Renal pelvis (tissue), 4 donors: Measurements from ENCODE around the gene TET3. TPM values are rescaled to one million over a fixed set of nuclear protein-coding genes. Genes with fewer than 3 reads are reported as not detected.

Experiments used
- DNase-seq: peaks from one replicate; pipeline ENCODE4 v3.0.0-alpha.2; 2013
- polyA plus RNA-seq, 3 donors: library from polyadenylated mRNA; unstranded; fragments of 120-200 nt; gene quantifications; one replicate each; pipeline ENCODE4 v1.2.1, GENCODE V29; 2013; ENCODE audit not compliant: insufficient read length in 3 of 3

Gene TET3
- polyA plus RNA-seq, 3 donors: 23.0 to 27.1 (median 26.3) TPM

DNA sequence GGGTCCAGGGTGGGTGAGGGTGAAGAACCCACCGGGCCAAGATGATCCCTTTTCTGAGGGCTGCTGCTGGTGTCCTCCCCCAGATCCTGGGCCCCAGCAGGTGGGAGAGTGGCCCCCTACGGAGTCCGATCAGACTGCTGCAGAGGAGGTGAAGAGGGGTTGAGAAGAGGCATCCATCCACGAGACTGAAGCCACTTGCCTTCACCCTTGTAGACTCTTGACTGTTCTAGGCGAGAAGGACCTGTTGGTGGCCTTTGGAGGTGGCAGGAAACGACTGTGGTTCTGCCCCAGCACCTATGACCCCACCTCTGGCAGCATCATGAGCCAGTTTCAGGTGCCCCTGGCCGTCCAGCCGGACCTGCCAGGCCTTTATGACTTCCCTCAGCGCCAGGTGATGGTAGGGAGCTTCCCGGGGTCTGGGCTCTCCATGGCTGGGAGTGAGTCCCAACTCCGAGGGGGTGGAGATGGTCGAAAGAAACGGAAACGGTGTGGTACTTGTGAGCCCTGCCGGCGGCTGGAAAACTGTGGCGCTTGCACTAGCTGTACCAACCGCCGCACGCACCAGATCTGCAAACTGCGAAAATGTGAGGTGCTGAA is 1.5 kb downstream of the TET3 start:
- no peak for DNase-seq

- no peak for DNase-seq
These were observed 2.6 kb downstream of the TET3 start for GRCh38 chr2:73987109-73987947.

DNA sequence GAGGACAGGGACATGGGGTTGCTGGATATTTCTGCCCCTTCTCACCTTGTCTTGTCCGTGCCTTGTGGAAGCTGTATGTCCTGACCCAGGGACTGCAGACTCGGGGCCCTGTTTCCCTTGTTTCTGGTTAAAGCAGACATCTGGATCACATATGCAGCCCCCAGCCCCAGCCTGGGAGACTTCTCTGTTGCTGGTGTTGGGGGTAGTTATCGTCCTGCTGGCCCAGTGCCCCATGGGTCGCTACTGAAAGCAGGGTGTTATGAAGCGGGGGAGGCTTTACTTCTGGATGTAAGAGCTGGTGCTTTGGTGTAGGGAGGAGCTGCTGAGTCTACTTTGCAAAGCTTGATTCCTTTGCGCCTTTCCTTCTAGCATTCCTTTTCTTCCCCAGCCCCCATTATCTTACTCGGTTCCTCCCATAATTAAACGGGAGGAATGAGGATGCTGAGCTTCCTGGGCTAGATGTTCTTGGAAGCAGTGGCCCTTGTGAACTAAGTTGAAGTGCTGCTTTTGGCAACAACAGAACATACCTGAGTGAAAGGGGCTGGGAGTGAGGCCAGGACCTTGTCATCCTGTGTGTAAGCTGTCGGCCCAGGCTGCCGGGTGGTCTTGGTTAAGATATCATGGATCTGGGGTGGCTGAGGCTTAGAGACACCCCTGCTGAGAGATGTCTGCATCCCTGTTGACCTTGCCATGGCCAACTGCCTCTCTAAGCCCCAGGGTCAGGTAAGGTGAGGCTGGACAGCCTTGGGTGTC is 3.4 kb downstream of the TET3 start:
- no peak for DNase-seq

DNA sequence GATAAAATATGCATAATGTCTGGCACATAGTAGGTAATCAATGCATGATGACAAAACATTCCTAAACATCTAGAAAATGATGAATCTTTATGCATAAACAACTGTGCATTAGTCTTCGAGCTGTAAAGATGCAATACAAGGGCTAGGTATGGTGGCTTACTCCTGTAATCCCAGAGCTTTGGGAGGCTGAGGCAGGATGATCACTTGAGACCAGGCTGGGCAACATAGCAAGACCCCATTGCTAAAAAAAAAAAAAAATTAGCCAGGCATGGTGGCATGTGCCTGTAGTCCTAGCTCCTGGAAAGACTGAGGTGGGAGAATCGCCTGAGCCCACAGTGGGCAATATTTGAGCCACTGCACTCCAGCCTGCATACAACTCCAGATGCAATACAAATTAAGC is 5.3 kb downstream of the TET3 start:
- no peak for DNase-seq

DNA sequence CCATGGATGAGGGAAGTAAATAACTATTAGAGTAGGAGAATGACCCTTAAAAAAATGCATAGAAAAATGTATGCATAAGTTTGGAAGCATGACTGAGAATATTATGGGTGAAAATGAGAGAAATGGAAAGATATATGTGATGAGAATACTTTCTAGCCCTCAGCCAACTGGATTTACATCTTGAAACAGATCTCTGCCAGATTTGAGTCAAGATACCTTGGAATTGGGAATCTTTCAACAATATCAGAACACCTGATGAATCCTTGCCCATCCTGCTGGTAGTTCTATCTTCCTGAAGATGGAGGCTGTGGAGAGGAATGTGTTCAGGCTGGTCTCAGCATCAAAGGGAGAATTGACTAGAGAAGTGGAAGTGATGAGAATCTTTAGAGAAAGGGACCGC is 5.8 kb downstream of the TET3 start:
- no peak for DNase-seq

- DNase-seq: no peak
These were observed 7.3 kb downstream of the TET3 start for GRCh38 chr2:73992036-73992435.

GRCh38 chr2:73993376-73993775 is 8.7 kb downstream of the TET3 start:
- no peak for DNase-seq

GRCh38 chr2:73993778-73994177 is 9.1 kb downstream of the TET3 start:
- no peak for DNase-seq

- DNase-seq: no peak
These were observed 9.6 kb downstream of the TET3 start for GRCh38 chr2:73994178-73994831.

DNA sequence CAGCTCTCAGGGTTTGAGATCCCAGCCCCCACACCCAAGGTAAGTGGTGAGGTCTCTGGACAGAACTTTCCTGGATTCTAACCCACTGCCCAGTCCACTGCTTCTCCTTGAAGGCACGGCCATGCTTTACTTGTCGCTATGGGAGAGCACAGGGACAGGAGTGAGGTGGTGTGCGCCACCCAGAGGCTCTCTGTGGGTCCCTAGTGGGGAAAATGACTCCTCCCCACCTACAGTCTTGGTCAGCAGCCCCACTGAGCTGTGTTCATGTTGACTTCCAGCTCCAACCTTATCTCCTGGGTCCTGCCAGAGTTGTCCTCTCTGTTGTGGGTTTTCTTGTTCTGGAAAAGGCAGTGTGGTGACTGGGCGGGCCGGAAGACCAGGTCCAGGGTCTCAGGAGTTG is 11.1 kb downstream of the TET3 start:
- no peak for DNase-seq

- no peak for DNase-seq
These were observed 13.1 kb downstream of the TET3 start for GRCh38 chr2:73997813-73998212.

- DNase-seq: no peak
These were observed 13.7 kb downstream of the TET3 start for GRCh38 chr2:73998451-73998850.

GRCh38 chr2:73998933-73999332 is 14.2 kb downstream of the TET3 start:
- DNase-seq: no peak

- no peak for DNase-seq
These were observed 15.3 kb downstream of the TET3 start for GRCh38 chr2:73999881-74000597.

DNA sequence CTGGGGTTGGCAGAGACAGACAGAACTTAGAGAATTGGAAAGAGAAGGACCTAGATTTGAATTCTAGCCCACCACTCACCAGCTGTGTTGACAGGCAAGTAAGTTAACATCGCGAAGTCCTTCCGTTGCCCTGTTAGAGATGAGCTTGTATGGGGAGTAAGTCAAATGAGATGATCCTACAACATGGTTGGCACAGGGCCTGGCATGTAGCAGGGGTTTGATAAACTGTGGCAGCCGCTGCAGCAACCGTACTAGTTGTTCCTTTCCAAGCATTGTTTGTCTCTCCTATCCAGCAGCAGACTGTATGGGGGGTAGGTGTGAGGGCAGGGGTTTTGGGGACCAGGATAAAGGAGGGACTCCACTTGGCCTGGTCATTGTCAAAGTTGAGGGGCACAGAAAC is 16.0 kb downstream of the TET3 start:
- no peak for DNase-seq

- DNase-seq: no peak
These were observed 16.4 kb downstream of the TET3 start for GRCh38 chr2:74001121-74001520.

DNA sequence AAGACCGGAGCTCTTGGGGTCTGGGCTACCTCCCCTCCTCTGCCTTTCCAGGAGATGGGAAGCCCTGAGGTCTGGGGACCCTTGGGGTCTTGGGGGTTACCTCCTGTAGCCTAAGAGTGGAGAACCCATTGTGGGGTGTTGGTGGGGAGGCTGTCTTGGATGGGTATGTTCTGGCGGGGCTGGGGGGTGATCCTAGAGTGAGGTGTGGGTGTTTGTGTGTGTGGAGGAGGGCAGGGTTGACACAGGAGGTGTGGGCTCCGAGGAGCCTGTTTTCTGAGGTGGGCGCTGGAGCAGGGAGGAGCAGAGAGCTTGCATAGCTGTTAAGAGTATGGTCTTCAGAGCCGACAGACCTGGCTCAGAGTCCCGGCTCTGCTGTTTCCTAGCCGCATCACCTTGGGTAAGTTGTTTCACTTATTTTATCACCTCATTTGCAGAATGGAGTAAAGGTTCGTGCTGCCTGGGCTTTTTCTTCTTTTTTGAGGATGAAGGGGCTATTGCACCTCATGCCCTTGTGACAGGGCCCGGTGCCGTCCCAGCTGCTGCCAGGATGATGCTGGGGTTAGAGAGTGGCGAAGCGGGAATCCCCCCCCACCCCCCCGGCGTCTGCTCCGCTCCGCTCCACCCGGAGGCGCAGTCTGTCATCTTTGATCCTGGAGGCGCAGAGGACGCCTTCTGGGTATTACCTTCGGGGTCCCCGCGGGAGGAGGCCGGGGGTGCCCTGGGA is 17.2 kb downstream of the TET3 start:
- no peak for DNase-seq

GRCh38 chr2:74002505-74003421 is 18.1 kb downstream of the TET3 start:
- DNase-seq: peak; percentile 87

DNA sequence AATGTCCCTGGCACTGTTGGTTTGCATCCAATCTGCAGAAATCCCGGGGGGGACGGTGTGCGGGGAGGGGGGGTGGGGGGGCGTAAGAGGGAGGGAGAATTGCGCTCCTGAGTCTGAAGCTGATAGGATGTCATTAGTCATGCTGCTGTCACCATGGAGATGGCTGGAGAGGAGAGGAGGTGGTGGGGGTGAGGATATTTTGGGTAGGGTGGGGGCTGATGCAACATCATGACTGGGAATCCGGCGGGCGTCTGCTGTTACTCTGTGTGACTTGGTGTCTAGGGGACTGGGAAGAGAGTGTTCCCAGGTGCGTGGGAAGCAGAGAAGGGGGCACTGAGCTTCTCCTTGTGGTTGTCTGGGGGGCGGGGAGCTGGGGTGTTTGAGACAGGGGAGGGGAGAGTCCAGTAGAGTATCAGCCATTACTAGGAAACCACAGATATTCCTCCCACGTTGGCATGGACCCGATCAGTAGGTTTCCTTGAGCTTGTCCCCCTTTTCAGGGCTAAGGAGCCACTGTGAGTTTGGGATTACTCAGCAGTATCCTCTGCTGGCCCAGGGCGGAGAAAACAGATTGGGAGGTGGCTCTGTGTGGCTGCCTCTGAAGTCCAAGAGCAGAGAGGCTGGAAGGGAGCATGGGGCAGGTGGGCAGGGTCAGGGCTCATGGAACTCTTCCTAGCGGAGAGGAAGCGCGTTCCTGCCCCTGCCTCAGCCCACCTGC is 18.9 kb downstream of the TET3 start:
- no peak for DNase-seq
